ENCODE data around the gene CBX2.

DNA sequence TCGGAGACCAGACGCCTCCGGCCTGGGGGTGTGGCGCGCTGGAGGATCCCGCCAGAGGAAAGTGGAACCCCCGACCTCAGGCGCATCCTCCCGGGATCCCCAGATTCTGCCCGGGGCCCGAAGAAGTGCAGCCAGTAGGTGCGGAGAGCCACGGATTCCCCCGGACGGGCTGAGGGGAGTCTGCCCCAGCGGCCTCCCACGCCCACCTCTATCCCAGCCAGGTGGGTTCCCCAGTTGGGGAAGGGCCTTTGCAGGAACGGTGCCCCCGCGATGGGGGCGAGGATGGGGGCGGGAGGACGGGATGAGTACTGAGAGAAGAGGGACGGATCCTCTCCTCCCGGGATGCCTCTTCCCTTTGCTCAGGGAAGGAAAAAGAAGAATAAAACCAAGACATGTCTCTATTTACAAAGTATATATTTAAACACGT lies 13.8 kb downstream of the CBX2 start:
- TF ChIP-seq, protein P1, sequence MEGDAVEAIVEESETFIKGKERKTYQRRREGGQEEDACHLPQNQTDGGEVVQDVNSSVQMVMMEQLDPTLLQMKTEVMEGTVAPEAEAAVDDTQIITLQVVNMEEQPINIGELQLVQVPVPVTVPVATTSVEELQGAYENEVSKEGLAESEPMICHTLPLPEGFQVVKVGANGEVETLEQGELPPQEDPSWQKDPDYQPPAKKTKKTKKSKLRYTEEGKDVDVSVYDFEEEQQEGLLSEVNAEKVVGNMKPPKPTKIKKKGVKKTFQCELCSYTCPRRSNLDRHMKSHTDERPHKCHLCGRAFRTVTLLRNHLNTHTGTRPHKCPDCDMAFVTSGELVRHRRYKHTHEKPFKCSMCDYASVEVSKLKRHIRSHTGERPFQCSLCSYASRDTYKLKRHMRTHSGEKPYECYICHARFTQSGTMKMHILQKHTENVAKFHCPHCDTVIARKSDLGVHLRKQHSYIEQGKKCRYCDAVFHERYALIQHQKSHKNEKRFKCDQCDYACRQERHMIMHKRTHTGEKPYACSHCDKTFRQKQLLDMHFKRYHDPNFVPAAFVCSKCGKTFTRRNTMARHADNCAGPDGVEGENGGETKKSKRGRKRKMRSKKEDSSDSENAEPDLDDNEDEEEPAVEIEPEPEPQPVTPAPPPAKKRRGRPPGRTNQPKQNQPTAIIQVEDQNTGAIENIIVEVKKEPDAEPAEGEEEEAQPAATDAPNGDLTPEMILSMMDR (IDR thresholded peaks at IDR 0.05; ENCODE audit: borderline replicate concordance, extremely low read depth, low read length, poor library complexity, severe bottlenecking): no peak
- TF ChIP-seq EZH2 (IDR thresholded peaks at IDR 0.05; ENCODE audit: borderline replicate concordance, low read depth, low read length, severe bottlenecking): no peak

All from DND-41 (cell line).